ENCODE data around the gene PDE9A.

PDE9A gene

DNA sequence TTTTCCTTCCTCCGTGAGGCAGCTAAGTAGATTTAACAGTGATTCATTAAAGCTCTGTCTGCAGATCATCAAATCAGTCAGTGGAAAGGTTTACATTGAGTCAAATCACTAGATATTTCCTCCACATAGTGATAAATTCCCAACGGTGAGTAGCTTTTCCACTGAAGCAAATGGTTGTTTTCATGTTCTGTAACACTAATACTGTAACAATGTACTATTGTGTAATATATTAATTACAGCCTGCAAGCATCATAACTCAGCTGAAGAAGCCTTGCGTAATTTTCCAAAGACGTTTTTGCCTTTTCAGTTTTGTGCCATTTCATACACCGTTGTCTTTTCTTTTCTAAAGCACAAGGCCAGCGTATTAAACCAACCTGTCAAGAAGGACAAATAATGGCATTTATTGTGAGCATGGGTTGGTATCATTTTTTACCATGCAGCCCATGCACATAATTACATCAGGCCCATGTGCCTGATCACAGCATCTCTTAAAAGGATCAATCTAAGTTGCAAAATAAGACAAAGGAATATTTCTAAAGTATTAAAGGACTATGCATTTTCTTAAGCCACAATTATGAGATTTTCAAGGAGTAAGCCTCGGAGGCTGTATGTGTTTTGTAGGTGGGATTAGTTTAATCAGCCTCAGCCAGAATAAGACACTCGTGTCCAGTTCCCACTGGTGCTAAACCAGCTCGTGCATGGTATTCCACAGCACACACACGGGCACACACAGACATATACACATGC, 16.7 kb upstream of the PDE9A start:
- Mint-ChIP-seq H3K27me3 (ENCODE audit: low read depth, poor library complexity) (peaks cover 2% of the 10 kb centered on the region), H3K4me3 (peak overlapping the region; percentile 4), H3K27ac (no peak overlapping the region), H3K36me3 (ENCODE audit: low read depth) (no peaks in the 10 kb centered on the region), H3K9me3 (no peaks in the 10 kb centered on the region), H3K4me1 (peaks cover 35% of the 10 kb centered on the region)
- no peak for DNase-seq
- no peak for TF ChIP-seq CTCF (IDR thresholded peaks at IDR 0.05)

- Mint-ChIP-seq H3K9me3 (no peaks in the 10 kb centered on the region), H3K4me1 (peaks cover 42% of the 10 kb centered on the region), H3K36me3 (ENCODE audit: low read depth) (no peaks in the 10 kb centered on the region), H3K27ac (peak overlapping the region; percentile 90), H3K27me3 (ENCODE audit: low read depth, poor library complexity) (peaks cover 2% of the 10 kb centered on the region), H3K4me3 (peak overlapping the region; percentile 4)
- DNase-seq = no peak
- TF ChIP-seq CTCF (IDR thresholded peaks at IDR 0.05) = no peak
Measured at GRCh38 chr21:42637267-42638041, 16.0 kb upstream of the PDE9A start.

GRCh38 chr21:42638266-42638863, 15.1 kb upstream of the PDE9A start:
- no peaks in the 10 kb centered on the region for H3K36me3 Mint-ChIP-seq (ENCODE audit: low read depth)
- H3K4me3 Mint-ChIP-seq = no peak overlapping the region
- H3K9me3 Mint-ChIP-seq = no peaks in the 10 kb centered on the region
- DNase-seq = no peak
- TF ChIP-seq CTCF (IDR thresholded peaks at IDR 0.05) = no peak
- H3K27ac Mint-ChIP-seq = no peak overlapping the region
- no peaks in the 10 kb centered on the region for H3K27me3 Mint-ChIP-seq (ENCODE audit: low read depth, poor library complexity)
- H3K4me1 Mint-ChIP-seq = peaks cover 46% of the 10 kb centered on the region

DNA sequence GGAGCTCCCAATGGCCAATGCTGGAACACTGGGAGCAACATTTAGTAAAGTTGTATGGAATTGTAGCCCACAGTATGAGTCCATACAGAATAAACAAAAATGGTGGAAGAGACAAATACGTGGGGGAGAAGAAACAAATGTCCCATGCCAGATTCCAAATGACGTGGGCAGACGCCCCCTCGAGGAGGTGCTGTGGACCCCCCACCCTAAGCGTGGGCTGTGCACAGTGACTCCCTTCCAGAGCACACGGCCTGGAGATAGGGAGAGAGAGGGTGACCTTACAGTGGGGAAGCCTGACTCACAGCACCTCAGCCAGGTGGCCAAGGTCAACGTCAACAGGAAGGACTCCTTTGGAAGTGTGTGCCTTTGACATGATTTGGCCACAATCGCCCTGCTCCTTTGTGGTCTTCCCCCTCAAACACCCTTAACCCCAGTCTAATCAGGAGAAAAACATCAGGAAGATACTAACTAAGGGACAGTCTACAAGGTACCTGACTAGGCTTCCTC, 13.7 kb upstream of the PDE9A start:
- H3K27ac Mint-ChIP-seq = no peak overlapping the region
- H3K4me3 Mint-ChIP-seq = no peak overlapping the region

DNA sequence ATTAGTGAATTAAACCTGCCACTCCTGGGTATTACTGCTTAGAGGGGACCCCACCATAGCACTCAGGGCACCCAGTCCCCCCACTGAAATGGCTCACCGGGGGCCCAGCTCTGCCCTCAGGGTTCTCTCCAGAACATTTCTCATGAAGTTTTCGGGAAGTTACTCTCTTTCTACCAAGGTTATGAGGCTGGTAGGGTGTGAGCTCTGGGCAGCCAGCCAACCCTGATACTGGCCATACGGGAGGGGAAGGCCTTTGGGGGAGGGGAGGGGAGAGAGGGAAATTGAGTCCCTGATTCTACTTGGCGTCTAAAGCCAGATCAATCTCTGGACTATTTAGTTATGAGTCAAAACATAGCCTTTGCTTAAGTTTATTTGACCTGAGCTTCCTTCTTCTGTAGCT, 12.9 kb upstream of the PDE9A start:
- Mint-ChIP-seq H3K4me3 (no peak overlapping the region), H3K9me3 (no peaks in the 10 kb centered on the region), H3K27ac (no peak overlapping the region), H3K4me1 (peaks cover 58% of the 10 kb centered on the region), H3K36me3 (ENCODE audit: low read depth) (no peaks in the 10 kb centered on the region), H3K27me3 (ENCODE audit: low read depth, poor library complexity) (no peaks in the 10 kb centered on the region)
- no peak for TF ChIP-seq CTCF (IDR thresholded peaks at IDR 0.05)
- no peak for DNase-seq

More for the DNA sequence above, 13.7 kb upstream of the PDE9A start:
- Mint-ChIP-seq H3K4me1 (peaks cover 54% of the 10 kb centered on the region), H3K27me3 (ENCODE audit: low read depth, poor library complexity) (no peaks in the 10 kb centered on the region), H3K9me3 (no peaks in the 10 kb centered on the region), H3K36me3 (ENCODE audit: low read depth) (no peaks in the 10 kb centered on the region)
- DNase-seq = no peak
- TF ChIP-seq CTCF (IDR thresholded peaks at IDR 0.05) = no peak

All from nephron progenitor cell (in vitro differentiated cells).